ENCODE results near the gene RHOT2. TPM values are rescaled to one million over a fixed set of nuclear protein-coding genes. Genes with fewer than 3 reads are reported as not detected.

Gene RHOT2
- total RNA-seq, 1 experiment from 2014 or later: 98.5 TPM

DNA sequence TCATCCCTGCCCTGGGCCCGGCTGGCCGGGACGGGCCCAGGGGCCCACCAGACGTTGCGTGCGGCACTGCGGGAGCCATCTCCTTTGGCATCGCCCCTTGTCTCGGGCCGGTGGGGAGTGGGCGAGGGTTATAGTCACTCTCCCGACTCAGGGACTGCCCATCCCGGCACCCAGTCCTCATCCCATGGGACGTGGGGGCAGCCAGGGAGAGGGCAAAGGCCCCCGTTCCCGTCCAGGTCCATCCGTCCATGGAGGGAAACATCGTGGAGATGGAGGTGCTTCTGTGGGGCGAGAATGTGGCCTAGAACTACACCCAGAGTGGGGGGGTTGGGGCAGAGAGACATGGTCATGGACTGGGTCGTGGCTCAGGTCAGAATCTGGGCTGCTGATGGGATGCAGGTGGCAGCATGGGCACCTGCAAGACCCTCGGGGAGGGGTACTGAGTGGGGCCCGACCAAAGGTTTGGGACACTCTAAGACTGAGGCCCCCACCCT lies 21.2 kb upstream of the RHOT2 start:
- ATAC-seq: no peak
- Histone ChIP-seq H3K4me1 (ENCODE audit: control insufficient read depth in 1 of 2, insufficient read depth in 2 of 2, low read length in 2 of 2) (peaks cover 19 to 55% of the 10 kb centered on the region in 2 experiments), H3K9me2 (ENCODE audit: insufficient read depth) (no peaks in the 10 kb centered on the region), H3K36me3 (ENCODE audit: control insufficient read depth in 1 of 2, insufficient read depth in 2 of 2, low read length in 2 of 2) (no peaks in the 10 kb centered on the region), H3K27me3 (ENCODE audit: insufficient read depth, low read length) (no peaks in the 10 kb centered on the region), H3K9me3 (ENCODE audit: control insufficient read depth in 1 of 2, insufficient read depth in 1 of 2, low read depth in 1 of 2, low read length in 2 of 2) (no peaks in the 10 kb centered on the region), H3K4me3 (replicated peaks in 1 of 2; ENCODE audit: low read depth in 1 of 2, low read length in 2 of 2) (no peak overlapping the region), H3K4me2 (ENCODE audit: low read length) (no peak overlapping the region), H2AFZ (ENCODE audit: low read depth, low read length, poor library complexity, severe bottlenecking) (no peak overlapping the region), H3K27ac (ENCODE audit: low read depth, low read length) (peak overlapping the region; percentile 96; the same call in 1 of the 2 replicates), H3K9ac (ENCODE audit: low read length) (no peak overlapping the region), H4K20me1 (ENCODE audit: insufficient read depth) (no peaks in the 10 kb centered on the region), H3K79me2 (ENCODE audit: insufficient read depth, low read length) (peaks cover 40% of the 10 kb centered on the region)
- intact Hi-C loops (cut with micrococcal nuclease): no loop called here
- RAD21 ChIA-PET (ENCODE audit: low non-redundant PET in 1 of 2, low total read pairs in 2 of 2, uncharacterized antibody in 2 of 2, unreplicated experiment in 2 of 2): no interaction called here
- BruUV-seq (replicated peaks): no TSS peak
- CTCF ChIA-PET: no interaction called here
- no peak for DNase-seq (ENCODE audit: low read depth, low spot score)
- POLR2A ChIA-PET: no interaction called here
- TF ChIP-seq TCF7L2 (IDR thresholded peaks at IDR 0.05; ENCODE audit: borderline replicate concordance, extremely low read depth, insufficient read depth, insufficient read length): no peak

DNA sequence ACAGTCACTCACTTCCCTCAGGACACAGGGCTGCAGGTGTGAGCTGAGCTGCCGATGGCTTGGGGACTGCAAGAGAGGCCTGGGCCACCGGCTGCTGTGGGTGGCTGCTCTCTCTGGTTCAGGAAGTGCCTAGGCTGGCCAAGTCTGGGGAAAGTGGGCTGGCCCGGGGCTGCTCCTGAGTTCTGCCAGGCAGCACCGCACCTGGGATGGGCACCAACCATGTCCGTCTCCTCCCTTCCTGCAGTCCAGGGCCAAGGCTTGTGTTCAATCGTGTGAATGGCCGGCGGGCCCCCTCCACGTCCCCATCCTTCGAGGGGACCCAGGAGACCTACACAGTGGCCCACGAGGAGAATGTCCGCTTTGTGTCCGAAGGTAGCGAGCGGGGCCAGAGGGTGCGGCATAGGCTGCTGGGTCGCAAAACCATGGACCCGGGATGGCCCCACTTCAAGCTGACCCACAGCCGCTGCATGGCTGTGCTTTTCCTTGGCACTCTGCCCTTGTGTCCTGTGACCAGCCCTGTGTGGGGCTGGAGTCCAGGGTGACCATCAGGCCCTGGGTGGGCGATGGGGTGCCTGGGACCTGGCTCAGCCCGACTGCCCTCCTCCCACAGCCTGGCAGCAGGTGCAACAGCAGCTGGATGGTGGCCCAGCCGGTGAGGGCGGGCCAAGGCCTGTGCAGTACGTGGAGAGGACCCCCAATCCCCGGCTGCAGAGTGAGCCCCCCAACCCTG lies 20.6 kb upstream of the RHOT2 start:
- H3K79me2 ChIP-seq (ENCODE audit: insufficient read depth, low read length): peaks cover 40% of the 10 kb centered on the region
- no peak overlapping the region for H2AFZ ChIP-seq (ENCODE audit: low read depth, low read length, poor library complexity, severe bottlenecking)
- peak overlapping the region; percentile 96 for H3K27ac ChIP-seq (ENCODE audit: low read depth, low read length)
- no peak for TF ChIP-seq SRF (IDR thresholded peaks at IDR 0.05; ENCODE audit: low read depth)
- TF ChIP-seq, protein P1, sequence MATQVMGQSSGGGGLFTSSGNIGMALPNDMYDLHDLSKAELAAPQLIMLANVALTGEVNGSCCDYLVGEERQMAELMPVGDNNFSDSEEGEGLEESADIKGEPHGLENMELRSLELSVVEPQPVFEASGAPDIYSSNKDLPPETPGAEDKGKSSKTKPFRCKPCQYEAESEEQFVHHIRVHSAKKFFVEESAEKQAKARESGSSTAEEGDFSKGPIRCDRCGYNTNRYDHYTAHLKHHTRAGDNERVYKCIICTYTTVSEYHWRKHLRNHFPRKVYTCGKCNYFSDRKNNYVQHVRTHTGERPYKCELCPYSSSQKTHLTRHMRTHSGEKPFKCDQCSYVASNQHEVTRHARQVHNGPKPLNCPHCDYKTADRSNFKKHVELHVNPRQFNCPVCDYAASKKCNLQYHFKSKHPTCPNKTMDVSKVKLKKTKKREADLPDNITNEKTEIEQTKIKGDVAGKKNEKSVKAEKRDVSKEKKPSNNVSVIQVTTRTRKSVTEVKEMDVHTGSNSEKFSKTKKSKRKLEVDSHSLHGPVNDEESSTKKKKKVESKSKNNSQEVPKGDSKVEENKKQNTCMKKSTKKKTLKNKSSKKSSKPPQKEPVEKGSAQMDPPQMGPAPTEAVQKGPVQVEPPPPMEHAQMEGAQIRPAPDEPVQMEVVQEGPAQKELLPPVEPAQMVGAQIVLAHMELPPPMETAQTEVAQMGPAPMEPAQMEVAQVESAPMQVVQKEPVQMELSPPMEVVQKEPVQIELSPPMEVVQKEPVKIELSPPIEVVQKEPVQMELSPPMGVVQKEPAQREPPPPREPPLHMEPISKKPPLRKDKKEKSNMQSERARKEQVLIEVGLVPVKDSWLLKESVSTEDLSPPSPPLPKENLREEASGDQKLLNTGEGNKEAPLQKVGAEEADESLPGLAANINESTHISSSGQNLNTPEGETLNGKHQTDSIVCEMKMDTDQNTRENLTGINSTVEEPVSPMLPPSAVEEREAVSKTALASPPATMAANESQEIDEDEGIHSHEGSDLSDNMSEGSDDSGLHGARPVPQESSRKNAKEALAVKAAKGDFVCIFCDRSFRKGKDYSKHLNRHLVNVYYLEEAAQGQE (IDR thresholded peaks at IDR 0.05; ENCODE audit: low read depth): no peak
- TF ChIP-seq FOSL1 (IDR thresholded peaks at IDR 0.05; ENCODE audit: low read depth): no peak
- TF ChIP-seq EZH2phosphoT487 (IDR thresholded peaks at IDR 0.05; ENCODE audit: borderline replicate concordance): no peak
- TF ChIP-seq POLR2A (IDR thresholded peaks at IDR 0.05; ENCODE audit: borderline replicate concordance, extremely low read depth, insufficient read depth, insufficient read length): peak; percentile 19
- H3K4me3 ChIP-seq (replicated peaks in 1 of 2; ENCODE audit: low read depth in 1 of 2, low read length in 2 of 2): peak overlapping the region; percentile 64 to 68
- intact Hi-C loops (cut with micrococcal nuclease): no loop called here
- no peaks in the 10 kb centered on the region for H3K9me2 ChIP-seq (ENCODE audit: insufficient read depth)
- CTCF ChIA-PET: interaction anchor here (2.3 kb wide), 1 partner anchor 13 kb away, joined by 13 read pairs; no protein-coding TSS in a partner anchor
- H3K36me3 ChIP-seq (ENCODE audit: control insufficient read depth in 1 of 2, insufficient read depth in 2 of 2, low read length in 2 of 2): no peaks in the 10 kb centered on the region
- no peaks in the 10 kb centered on the region for H3K27me3 ChIP-seq (ENCODE audit: insufficient read depth, low read length)
- no peak for DNase-seq (ENCODE audit: low read depth, low spot score)
- H3K4me1 ChIP-seq (ENCODE audit: control insufficient read depth in 1 of 2, insufficient read depth in 2 of 2, low read length in 2 of 2): peaks cover 19 to 55% of the 10 kb centered on the region in 2 experiments
- RAD21 ChIA-PET (ENCODE audit: low non-redundant PET in 1 of 2, low total read pairs in 2 of 2, uncharacterized antibody in 2 of 2, unreplicated experiment in 2 of 2): no interaction called here
- POLR2A ChIA-PET: no interaction called here
- ATAC-seq: no peak
- peak overlapping the region; percentile 84 for H3K4me2 ChIP-seq (ENCODE audit: low read length)
- no peaks in the 10 kb centered on the region for H4K20me1 ChIP-seq (ENCODE audit: insufficient read depth)
- no TSS peak for BruUV-seq (replicated peaks)
- peak overlapping the region; percentile 82 for H3K9ac ChIP-seq (ENCODE audit: low read length)
- H3K9me3 ChIP-seq (ENCODE audit: control insufficient read depth in 1 of 2, insufficient read depth in 1 of 2, low read depth in 1 of 2, low read length in 2 of 2): no peaks in the 10 kb centered on the region

All from HCT116 (cell line).